ENCODE data around the gene DPP10. TPM values are rescaled to one million over a fixed set of nuclear protein-coding genes. Genes with fewer than 3 reads are reported as not detected.

Gene DPP10
- total and polyA plus RNA-seq, 4 donors = 0.08 to 5.0 (median 0.27) TPM

DNA sequence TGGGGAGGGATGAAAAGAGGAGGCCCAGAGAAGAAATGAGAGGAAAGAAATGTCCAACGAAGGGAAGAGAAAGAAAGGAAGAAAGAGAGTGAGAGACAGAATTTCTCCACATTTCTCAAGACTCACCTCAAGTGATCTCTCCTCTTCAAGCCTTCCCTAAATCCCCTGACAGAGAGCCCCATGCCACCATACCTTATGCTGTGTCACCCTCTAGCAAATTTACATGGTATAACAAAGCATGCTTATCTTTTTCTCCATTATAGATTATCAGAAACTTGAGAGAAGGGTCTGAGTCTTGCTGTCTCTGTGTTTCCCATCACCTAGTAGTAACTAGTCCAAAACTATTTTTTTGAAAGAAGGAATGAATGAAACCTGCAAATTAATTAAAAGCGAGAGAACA lies 1208.4 kb downstream of the DPP10 start:
- Histone ChIP-seq H3K4me3 (no peak overlapping the region), H3K9ac (ENCODE audit: insufficient read depth in 1 of 2, low read length in 2 of 2) (no peak overlapping the region), H3K36me3 (ENCODE audit: control insufficient read depth in 4 of 4, insufficient read depth in 4 of 4, low read length in 4 of 4) (no peaks in the 10 kb centered on the region), H3K27ac (ENCODE audit: low read depth in 1 of 2, low read length in 1 of 2) (no peak overlapping the region), H3K4me1 (ENCODE audit: control insufficient read depth in 5 of 5, insufficient read depth in 5 of 5, low read length in 5 of 5) (no peaks in the 10 kb centered on the region), H3K27me3 (ENCODE audit: control insufficient read depth in 3 of 3, insufficient read depth in 3 of 3, low read length in 2 of 3) (no peaks in the 10 kb centered on the region), H3K9me3 (ENCODE audit: control insufficient read depth in 4 of 4, insufficient read depth in 3 of 4, low read length in 3 of 4) (no peaks in the 10 kb centered on the region)
- 70 to 72% methylated on average over 2 of the region's 2 CpGs for WGBS, 2 donors
- TF ChIP-seq, protein P1, sequence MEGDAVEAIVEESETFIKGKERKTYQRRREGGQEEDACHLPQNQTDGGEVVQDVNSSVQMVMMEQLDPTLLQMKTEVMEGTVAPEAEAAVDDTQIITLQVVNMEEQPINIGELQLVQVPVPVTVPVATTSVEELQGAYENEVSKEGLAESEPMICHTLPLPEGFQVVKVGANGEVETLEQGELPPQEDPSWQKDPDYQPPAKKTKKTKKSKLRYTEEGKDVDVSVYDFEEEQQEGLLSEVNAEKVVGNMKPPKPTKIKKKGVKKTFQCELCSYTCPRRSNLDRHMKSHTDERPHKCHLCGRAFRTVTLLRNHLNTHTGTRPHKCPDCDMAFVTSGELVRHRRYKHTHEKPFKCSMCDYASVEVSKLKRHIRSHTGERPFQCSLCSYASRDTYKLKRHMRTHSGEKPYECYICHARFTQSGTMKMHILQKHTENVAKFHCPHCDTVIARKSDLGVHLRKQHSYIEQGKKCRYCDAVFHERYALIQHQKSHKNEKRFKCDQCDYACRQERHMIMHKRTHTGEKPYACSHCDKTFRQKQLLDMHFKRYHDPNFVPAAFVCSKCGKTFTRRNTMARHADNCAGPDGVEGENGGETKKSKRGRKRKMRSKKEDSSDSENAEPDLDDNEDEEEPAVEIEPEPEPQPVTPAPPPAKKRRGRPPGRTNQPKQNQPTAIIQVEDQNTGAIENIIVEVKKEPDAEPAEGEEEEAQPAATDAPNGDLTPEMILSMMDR (IDR thresholded peaks at IDR 0.05; ENCODE audit: control extremely low read depth, extremely low read depth) = no peak
- DNase-seq (peak in 1 of 3 donors; percentile 18), ATAC-seq (ENCODE audit: insufficient read depth, low FRiP score) (no peak)

GRCh38 chr2:115652652-115653051 lies 1210.2 kb downstream of the DPP10 start:
- WGBS, 2 donors = 81 to 88% methylated on average over 4 of the region's 4 CpGs
- H3K27ac ChIP-seq (ENCODE audit: low read depth in 1 of 2, low read length in 1 of 2) = no peak overlapping the region

DNA sequence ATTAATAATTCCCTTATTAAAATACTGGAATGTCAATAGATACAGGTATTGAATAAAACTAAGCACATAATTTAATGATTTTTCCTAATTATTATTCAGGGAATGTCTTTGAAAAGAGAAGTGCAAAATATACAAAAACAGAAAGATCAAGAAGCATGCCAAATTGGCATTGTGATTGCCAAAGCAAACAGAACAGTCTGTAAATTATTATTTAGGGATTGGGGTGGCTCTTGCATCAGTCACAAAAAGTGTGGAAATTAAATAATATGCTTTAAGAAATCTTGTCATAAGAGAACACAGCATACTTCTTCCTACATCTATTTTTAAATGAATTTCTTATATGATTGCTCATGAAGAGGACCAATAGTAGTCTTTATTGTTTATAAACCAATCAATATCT lies 1211.9 kb downstream of the DPP10 start:
- Histone ChIP-seq H3K27me3 (ENCODE audit: control insufficient read depth in 3 of 3, insufficient read depth in 3 of 3, low read length in 2 of 3) (no peaks in the 10 kb centered on the region), H3K9ac (ENCODE audit: insufficient read depth in 1 of 2, low read length in 2 of 2) (no peak overlapping the region), H3K27ac (ENCODE audit: low read depth in 1 of 2, low read length in 1 of 2) (no peak overlapping the region), H3K4me3 (no peak overlapping the region), H3K9me3 (ENCODE audit: control insufficient read depth in 4 of 4, insufficient read depth in 3 of 4, low read length in 3 of 4) (no peaks in the 10 kb centered on the region), H3K4me1 (ENCODE audit: control insufficient read depth in 5 of 5, insufficient read depth in 5 of 5, low read length in 5 of 5) (no peaks in the 10 kb centered on the region), H3K36me3 (ENCODE audit: control insufficient read depth in 4 of 4, insufficient read depth in 4 of 4, low read length in 4 of 4) (no peaks in the 10 kb centered on the region)
- ATAC-seq (ENCODE audit: insufficient read depth, low FRiP score) (no peak), DNase-seq (no peak)
- TF ChIP-seq, protein P1 (IDR thresholded peaks at IDR 0.05; ENCODE audit: control extremely low read depth, extremely low read depth) = no peak

More at GRCh38 chr2:115652652-115653051, 1210.2 kb downstream of the DPP10 start:
- H3K9me3 ChIP-seq (ENCODE audit: control insufficient read depth in 4 of 4, insufficient read depth in 3 of 4, low read length in 3 of 4) = no peaks in the 10 kb centered on the region
- H3K36me3 ChIP-seq (ENCODE audit: control insufficient read depth in 4 of 4, insufficient read depth in 4 of 4, low read length in 4 of 4) = no peaks in the 10 kb centered on the region
- H3K4me1 ChIP-seq (ENCODE audit: control insufficient read depth in 5 of 5, insufficient read depth in 5 of 5, low read length in 5 of 5) = no peaks in the 10 kb centered on the region
- ATAC-seq (ENCODE audit: insufficient read depth, low FRiP score) (no peak), DNase-seq (no peak)
- TF ChIP-seq, protein P1 (IDR thresholded peaks at IDR 0.05; ENCODE audit: control extremely low read depth, extremely low read depth) = no peak
- no peaks in the 10 kb centered on the region for H3K27me3 ChIP-seq (ENCODE audit: control insufficient read depth in 3 of 3, insufficient read depth in 3 of 3, low read length in 2 of 3)
- no peak overlapping the region for H3K9ac ChIP-seq (ENCODE audit: insufficient read depth in 1 of 2, low read length in 2 of 2)
- no peak overlapping the region for H3K4me3 ChIP-seq

DNA sequence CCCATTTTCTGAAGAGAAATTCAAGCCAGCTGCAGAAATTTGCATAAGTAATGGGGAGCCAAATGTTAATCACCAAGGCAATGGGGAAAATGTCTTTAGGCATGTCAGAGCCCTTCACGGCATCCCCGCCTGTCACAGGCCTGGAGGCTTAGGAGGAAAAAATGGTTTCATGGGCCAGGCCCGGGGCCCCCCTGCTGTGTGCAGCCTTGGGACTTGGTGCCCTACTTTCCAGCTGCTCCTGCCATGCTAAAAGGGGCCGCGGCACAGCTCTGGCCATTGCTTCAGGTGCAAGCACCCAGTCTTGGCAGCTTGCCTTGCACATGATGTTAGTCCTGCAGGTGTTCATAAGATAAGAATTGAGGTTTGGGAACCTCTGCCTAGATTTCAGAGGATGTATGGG lies 1235.7 kb downstream of the DPP10 start:
- no peaks in the 10 kb centered on the region for H3K36me3 ChIP-seq (ENCODE audit: control insufficient read depth in 4 of 4, insufficient read depth in 4 of 4, low read length in 4 of 4)
- no peaks in the 10 kb centered on the region for H3K27me3 ChIP-seq (ENCODE audit: control insufficient read depth in 3 of 3, insufficient read depth in 3 of 3, low read length in 2 of 3)
- H3K4me1 ChIP-seq (ENCODE audit: control insufficient read depth in 5 of 5, insufficient read depth in 5 of 5, low read length in 5 of 5) = no peaks in the 10 kb centered on the region
- ATAC-seq (ENCODE audit: insufficient read depth, low FRiP score) = no peak
- no peak overlapping the region for H3K9ac ChIP-seq (ENCODE audit: insufficient read depth in 1 of 2, low read length in 2 of 2)
- TF ChIP-seq, protein P1 (IDR thresholded peaks at IDR 0.05; ENCODE audit: control extremely low read depth, extremely low read depth) = no peak
- peaks cover 0 to 7% (median 0%) of the 10 kb centered on the region in 4 donors for H3K9me3 ChIP-seq (ENCODE audit: control insufficient read depth in 4 of 4, insufficient read depth in 3 of 4, low read length in 3 of 4)
- H3K27ac ChIP-seq (ENCODE audit: low read depth in 1 of 2, low read length in 1 of 2) = no peak overlapping the region
- no peak for DNase-seq
- WGBS, 2 donors = 91 to 95% methylated on average over 5 of the region's 5 CpGs
- H3K4me3 ChIP-seq = no peak overlapping the region

All from lung (tissue), 12 donors.